ENCODE results near the gene ELOVL5.

Gene ELOVL5

GRCh38 chr6:53293691-53294090 is 55.1 kb downstream of the ELOVL5 start:
- H3K4me3 ChIP-seq (replicated peaks; ENCODE audit: low read depth, low read length) = no peak overlapping the region
- no peak for DNase-seq (ENCODE audit: extremely low read depth, low read depth)
- no peak for TF ChIP-seq CTCF (IDR thresholded peaks at IDR 0.05; ENCODE audit: low read depth, low read length, missing control alignments)

GRCh38 chr6:53290537-53291510 is 57.9 kb downstream of the ELOVL5 start:
- H3K4me3 ChIP-seq (replicated peaks; ENCODE audit: low read depth, low read length) = no peak overlapping the region
- no peak for DNase-seq (ENCODE audit: extremely low read depth, low read depth)
- TF ChIP-seq CTCF (IDR thresholded peaks at IDR 0.05; ENCODE audit: low read depth, low read length, missing control alignments) = no peak

- H3K4me3 ChIP-seq (replicated peaks; ENCODE audit: low read depth, low read length) = no peak overlapping the region
- no peak for DNase-seq (ENCODE audit: extremely low read depth, low read depth)
- TF ChIP-seq CTCF (IDR thresholded peaks at IDR 0.05; ENCODE audit: low read depth, low read length, missing control alignments) = no peak
Measured at GRCh38 chr6:53287336-53288225, 61.2 kb downstream of the ELOVL5 start.

- no peak overlapping the region for H3K4me3 ChIP-seq (replicated peaks; ENCODE audit: low read depth, low read length)
- no peak for DNase-seq (ENCODE audit: extremely low read depth, low read depth)
- TF ChIP-seq CTCF (IDR thresholded peaks at IDR 0.05; ENCODE audit: low read depth, low read length, missing control alignments) = no peak
Measured at GRCh38 chr6:53284901-53285300, 63.8 kb downstream of the ELOVL5 start.

GRCh38 chr6:53282741-53283140 is 66.0 kb downstream of the ELOVL5 start:
- no peak overlapping the region for H3K4me3 ChIP-seq (replicated peaks; ENCODE audit: low read depth, low read length)
- no peak for TF ChIP-seq CTCF (IDR thresholded peaks at IDR 0.05; ENCODE audit: low read depth, low read length, missing control alignments)
- DNase-seq (ENCODE audit: extremely low read depth, low read depth) = no peak

- no peak for DNase-seq (ENCODE audit: extremely low read depth, low read depth)
- no peak overlapping the region for H3K4me3 ChIP-seq (replicated peaks; ENCODE audit: low read depth, low read length)
- TF ChIP-seq CTCF (IDR thresholded peaks at IDR 0.05; ENCODE audit: low read depth, low read length, missing control alignments) = no peak
Measured at GRCh38 chr6:53282234-53282633, 66.5 kb downstream of the ELOVL5 start.
